Upper lobe of left lung (tissue), 4 donors: Measurements from ENCODE around the gene RNF215.

ENCODE experiments used
- EP300 ChIP-seq, 4 donors: sonication (generic); formaldehyde crosslinking; IDR thresholded peaks; one replicate each; pipeline ENCODE4 v1.5.1; 2017; ENCODE audit warnings: antibody characterized with exemption in 4 of 4, control low read depth in 2 of 4
- POLR2A ChIP-seq, 4 donors: fragments of 450-650 bp; IDR thresholded peaks; one replicate each; pipeline ENCODE4 v1.5.1; 2016 to 2017; ENCODE audit warnings: antibody characterized with exemption in 4 of 4, mild to moderate bottlenecking in 2 of 4
- POLR2AphosphoS5 ChIP-seq, 2 donors: sonication (generic); formaldehyde crosslinking; IDR thresholded peaks; one replicate each; pipeline ENCODE4 v1.5.1; 2017; ENCODE audit warnings: antibody characterized with exemption in 2 of 2
- TF ChIP-seq, protein P1 (sequence below), 6 experiments: fragments of 450-650 bp in 4 of 6; fragments of 200-600 bp in 2 of 6; sonication (generic) in 2 of 6; IDR thresholded peaks; one replicate each; pipeline ENCODE4 v1.5.1; 2016 to 2019; ENCODE audit warnings: antibody characterized with exemption in 6 of 6

DNA sequence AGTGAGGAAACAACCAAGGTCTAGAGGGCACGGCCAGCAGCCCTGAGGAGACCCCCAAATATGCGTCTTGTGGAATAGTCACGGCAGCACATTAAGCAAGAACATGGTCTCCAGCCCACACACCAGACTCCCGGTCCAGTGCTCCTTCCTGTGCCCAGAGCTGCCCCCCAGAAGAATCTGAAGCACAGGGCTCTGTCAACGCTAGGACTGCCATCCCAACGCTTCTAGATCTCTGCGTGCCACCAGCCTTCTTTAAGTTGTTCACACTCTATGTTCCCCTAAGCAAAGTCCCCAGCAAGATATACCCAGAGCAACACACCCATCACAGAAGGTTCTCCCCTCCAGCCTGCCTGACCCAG, 6.1 kb upstream of the RNF215 start:
- TF ChIP-seq, protein P1, sequence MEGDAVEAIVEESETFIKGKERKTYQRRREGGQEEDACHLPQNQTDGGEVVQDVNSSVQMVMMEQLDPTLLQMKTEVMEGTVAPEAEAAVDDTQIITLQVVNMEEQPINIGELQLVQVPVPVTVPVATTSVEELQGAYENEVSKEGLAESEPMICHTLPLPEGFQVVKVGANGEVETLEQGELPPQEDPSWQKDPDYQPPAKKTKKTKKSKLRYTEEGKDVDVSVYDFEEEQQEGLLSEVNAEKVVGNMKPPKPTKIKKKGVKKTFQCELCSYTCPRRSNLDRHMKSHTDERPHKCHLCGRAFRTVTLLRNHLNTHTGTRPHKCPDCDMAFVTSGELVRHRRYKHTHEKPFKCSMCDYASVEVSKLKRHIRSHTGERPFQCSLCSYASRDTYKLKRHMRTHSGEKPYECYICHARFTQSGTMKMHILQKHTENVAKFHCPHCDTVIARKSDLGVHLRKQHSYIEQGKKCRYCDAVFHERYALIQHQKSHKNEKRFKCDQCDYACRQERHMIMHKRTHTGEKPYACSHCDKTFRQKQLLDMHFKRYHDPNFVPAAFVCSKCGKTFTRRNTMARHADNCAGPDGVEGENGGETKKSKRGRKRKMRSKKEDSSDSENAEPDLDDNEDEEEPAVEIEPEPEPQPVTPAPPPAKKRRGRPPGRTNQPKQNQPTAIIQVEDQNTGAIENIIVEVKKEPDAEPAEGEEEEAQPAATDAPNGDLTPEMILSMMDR (IDR thresholded peaks at IDR 0.05), result no peak
- no peak for TF ChIP-seq EP300 (IDR thresholded peaks at IDR 0.05)
- no peak for TF ChIP-seq POLR2A (IDR thresholded peaks at IDR 0.05)
- TF ChIP-seq POLR2AphosphoS5 (IDR thresholded peaks at IDR 0.05), result no peak
